Heart right ventricle (tissue), 16 donors: ENCODE measurements around the gene EML2. TPM values are rescaled to one million over a fixed set of nuclear protein-coding genes. Genes with fewer than 3 reads are reported as not detected.
"Not testable (repeated sequence)": the region's sequence is repeated elsewhere in the genome, so short reads cannot be mapped to it uniquely, and the experiment has no call there.

Source experiments
- ATAC-seq, 8 donors: fragments of 200-7000 bp; cut with Tn5 transposase; one replicate each; pipeline ENCODE4 v1.9.1; 2020; ENCODE audit warnings: mild to moderate bottlenecking in 8 of 8, moderate library complexity in 8 of 8, moderate number of reproducible peaks in 1 of 8
- DNase-seq, 2 donors: peaks; one replicate each; pipeline ENCODE4 v3.0.0-alpha.2; 2020
- H3K27ac ChIP-seq, 10 donors: fragments of 200-600 bp; sonication (generic) in 2 of 10; one replicate each; pipeline versions ENCODE4 v1.5.0 to v1.8.0; 2020 to 2022; ENCODE audit warnings: mild to moderate bottlenecking in 3 of 10
- H3K27me3 ChIP-seq, 7 donors: fragments of 200-600 bp; one replicate each; pipeline ENCODE4 v1.8.0; 2021 to 2022; ENCODE audit warnings: mild to moderate bottlenecking in 2 of 7
- H3K36me3 ChIP-seq, 9 donors: fragments of 200-600 bp; sonication (generic) in 1 of 9; one replicate each; pipeline versions ENCODE4 v1.5.0 to v1.8.0; 2020 to 2022; ENCODE audit warnings: mild to moderate bottlenecking in 2 of 9
- H3K4me1 ChIP-seq, 9 donors: fragments of 200-600 bp; sonication (generic) in 1 of 9; one replicate each; pipeline versions ENCODE4 v1.5.0 to v1.8.0; 2020 to 2022; ENCODE audit warnings: mild to moderate bottlenecking in 4 of 9
- H3K4me3 ChIP-seq, 10 donors: fragments of 200-600 bp; sonication (generic) in 2 of 10; one replicate each; pipeline versions ENCODE4 v1.5.0 to v1.8.0; 2020 to 2022; ENCODE audit warnings: mild to moderate bottlenecking in 7 of 10, moderate library complexity in 2 of 10
- H3K9me3 ChIP-seq, 11 donors: fragments of 200-600 bp in 10 of 11; sonication (generic) in 2 of 11; one replicate each; pipeline versions ENCODE4 v1.5.0 to v1.8.0; 2013 to 2022; ENCODE audit warnings: mild to moderate bottlenecking in 2 of 11, control low read depth in 1 of 11, moderate library complexity in 1 of 11
- CTCF ChIP-seq, 9 donors: fragments of 200-600 bp; sonication (generic) in 2 of 9; IDR thresholded peaks; one replicate each; pipeline versions ENCODE4 v1.5.0 to v1.8.0; 2021 to 2022; ENCODE audit warnings: antibody characterized with exemption in 9 of 9, mild to moderate bottlenecking in 5 of 9, moderate library complexity in 1 of 9
- WGBS, 2 donors: extraction: QIAGEN DNeasy Blood & Tissue Kit; methylation state at CpG; one replicate each; pipeline ENCODE4 v1.1.7; 2013; ENCODE audit warnings: inconsistent platforms in 1 of 2; 5-methylcytosine and 5-hydroxymethylcytosine counted together
- intact Hi-C, 10 donors: fragments of 100-400 bp; cut with DNase I; formaldehyde crosslinking; loops; one replicate each; pipeline versions ENCODE4 v1.11.1 to v1.14.2; 2022
- polyA plus RNA-seq, 2 donors: library from polyadenylated mRNA; stranded (reverse); fragments of 200-250 nt; gene quantifications; one replicate each; pipeline ENCODE4 v1.2.3, GENCODE V29; 2013
- total RNA-seq, 10 donors: library from RNA; stranded (reverse); fragmentation: NEBNext Ultra II Directional in 3 of 10; extraction: Animal tissue kit (Norgen Biotek cat#: 25700) in 3 of 10; gene quantifications; one replicate each; pipeline versions ENCODE4 v1.2.1 to v1.2.4, GENCODE V29; 2021 to 2023
- donor health status: Arrhythmogenic right ventricular cardiomyopathy.
- donor health status: ischemic (EF 13 %, LVEDD 7.1; RV severe dilation, severe dysfunction).
- donor health status: healthy with polysubstance abuse.
- donor health status: DM: no; HTN: yes; CAD: no.
- donor health status: DM: no; HTN: no; CAD: no.
- donor health status: ischemic (EF 25% LVEDD 6.9; RV normal size, moderate dysfunction).
- donor health status: ischemic (EF 25% LVEDD 5.7; RV mildly dilated, moderate dysfunction).
- donor health status: healthy.
- donor health status: DM: yes; HTN: yes; CAD: no.
- donor health status: Ischemic cardiomyopathy.
- donor health status: ischemic (EF 35%, LVEDD 5.7; RV mildly dilated, moderate dysfunction).
- donor health status: nonischemic (EF 11% LVEDD 7.7; RV severe dilation, severe dysfunction).
- donor health status: DM: yes; HTN: yes; CAD: no.
- donor health status: PGD.
- donor health status: ischemic (EF 29% LVEDD 5.4; RV normal size, mild dysfunction).
- donor health status: nonischemic (EF 23%, LVEDD 6.1; RV moderate dilation, normal function).

EML2 gene
- total and polyA plus RNA-seq, 12 donors = 17.3 to 54.5 (median 43.9) TPM

GRCh38 chr19:45632468-45633196 lies 6.6 kb downstream of the EML2 start:
- WGBS, 2 donors = 43 to 49% methylated on average over 27 of the region's 27 CpGs
- intact Hi-C loops = no loop called here
- peak; percentile 93 to 98 (median 94) for ATAC-seq
- no peaks in the 10 kb centered on the region for H3K9me3 ChIP-seq
- peaks cover 0 to 33% (median 8%) of the 10 kb centered on the region in 9 donors for H3K4me1 ChIP-seq
- DNase-seq = peak; percentile 74
- TF ChIP-seq CTCF (IDR thresholded peaks at IDR 0.05) = no peak
- peak overlapping the region in 5 of 10 donors; percentile 56 to 74 (median 71) for H3K27ac ChIP-seq
- no peaks in the 10 kb centered on the region for H3K27me3 ChIP-seq
- H3K4me3 ChIP-seq = no peak overlapping the region
- H3K36me3 ChIP-seq = peaks cover 0 to 38% (median 8%) of the 10 kb centered on the region in 9 donors

GRCh38 chr19:45630463-45630862 lies 8.7 kb downstream of the EML2 start:
- no peak overlapping the region for H3K4me3 ChIP-seq
- H3K4me1 ChIP-seq = peaks cover 0 to 22% (median 0%) of the 10 kb centered on the region in 9 donors
- H3K27ac ChIP-seq = no peak overlapping the region
- no peak for ATAC-seq
- H3K9me3 ChIP-seq = no peaks in the 10 kb centered on the region
- TF ChIP-seq CTCF (IDR thresholded peaks at IDR 0.05) = no peak
- DNase-seq = no peak
- intact Hi-C loops = no loop called here
- 95 to 97% methylated on average over 2 of the region's 2 CpGs for WGBS, 2 donors
- H3K27me3 ChIP-seq = no peaks in the 10 kb centered on the region
- H3K36me3 ChIP-seq = peaks cover 0 to 56% (median 9%) of the 10 kb centered on the region in 9 donors

- intact Hi-C loops = no loop called here
- no peak for TF ChIP-seq CTCF (IDR thresholded peaks at IDR 0.05)
Observed at GRCh38 chr19:45629704-45630103, 9.5 kb downstream of the EML2 start.

GRCh38 chr19:45628219-45628618 lies 11.0 kb downstream of the EML2 start:
- ATAC-seq = not testable (repeated sequence)
- WGBS, 2 donors = 98 to 99% methylated on average over 7 of the region's 7 CpGs
- H3K36me3 ChIP-seq = peaks cover 0 to 76% (median 9%) of the 10 kb centered on the region in 9 donors

More at GRCh38 chr19:45629704-45630103, 9.5 kb downstream of the EML2 start:
- no peak for DNase-seq
- Histone ChIP-seq H3K4me1 (peaks cover 0 to 22% (median 0%) of the 10 kb centered on the region in 9 donors), H3K36me3 (peaks cover 0 to 62% (median 9%) of the 10 kb centered on the region in 9 donors), H3K4me3 (no peak overlapping the region), H3K9me3 (no peaks in the 10 kb centered on the region), H3K27ac (no peak overlapping the region), H3K27me3 (no peaks in the 10 kb centered on the region)
- 82 to 92% methylated on average over 4 of the region's 4 CpGs for WGBS, 2 donors
- no peak for ATAC-seq

GRCh38 chr19:45623984-45624383 lies 15.2 kb downstream of the EML2 start:
- 86 to 92% methylated on average over 1 of the region's 1 CpG for WGBS, 2 donors
- no peaks in the 10 kb centered on the region for H3K27me3 ChIP-seq
- DNase-seq (no peak), ATAC-seq (no peak)
- intact Hi-C loops = no loop called here
- no peaks in the 10 kb centered on the region for H3K4me1 ChIP-seq
- TF ChIP-seq CTCF (IDR thresholded peaks at IDR 0.05) = no peak
- no peak overlapping the region for H3K4me3 ChIP-seq
- peaks cover 0 to 98% (median 18%) of the 10 kb centered on the region in 9 donors for H3K36me3 ChIP-seq
- H3K9me3 ChIP-seq = no peaks in the 10 kb centered on the region
- no peak overlapping the region for H3K27ac ChIP-seq

More at GRCh38 chr19:45628219-45628618, 11.0 kb downstream of the EML2 start:
- intact Hi-C loops, DNase-seq, H3K27ac ChIP-seq, H3K4me3 ChIP-seq, H3K9me3 ChIP-seq, H3K27me3 ChIP-seq: not testable (repeated sequence)
- H3K4me1 ChIP-seq = peaks cover 0 to 22% (median 0%) of the 10 kb centered on the region in 9 donors
